Cardiac fibroblast (primary cell): ENCODE results near the gene SDK2.

Experiments used
- DNase-seq, 2 donors: peaks; one replicate each; pipeline versions ENCODE4 v3.0.0 to v3.0.0-alpha.2; 2010; ENCODE audit warnings: low read depth in 2 of 2
- H3K4me3 ChIP-seq, 2 donors: replicated peaks in 1 of 2; 1 replicate in 1 of 2; 2 replicates in 1 of 2; pipeline ENCODE4 v1.5.1; 2011; ENCODE audit warnings: low read depth in 2 of 2, low read length in 2 of 2, mild to moderate bottlenecking in 2 of 2, moderate library complexity in 1 of 2
- TF ChIP-seq, protein P1 (sequence below): IDR thresholded peaks from one replicate; pipeline ENCODE4 v1.5.1; 2011; ENCODE audit warnings: low read depth, mild to moderate bottlenecking, low read length, inconsistent platforms

Gene SDK2

DNA sequence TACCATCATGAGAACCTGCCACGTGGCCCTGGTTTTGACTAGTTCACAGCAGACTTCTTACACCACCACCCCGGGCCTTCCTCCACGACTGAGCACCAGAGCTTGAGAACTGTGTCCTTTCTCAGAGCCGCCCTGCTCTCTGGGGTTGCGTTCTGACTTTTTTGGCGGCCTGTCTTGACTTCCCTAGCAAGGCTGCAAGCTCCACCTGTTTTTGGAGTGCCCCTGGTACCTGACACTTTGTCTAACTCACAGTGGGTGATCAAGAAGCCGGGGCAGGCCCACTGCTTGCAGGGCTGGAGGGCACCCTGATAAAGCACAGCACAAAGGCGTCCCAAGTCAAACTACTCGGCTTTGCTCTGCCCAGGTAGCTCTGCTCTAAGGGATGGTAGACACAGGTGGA, 154.3 kb downstream of the SDK2 start:
- no peak overlapping the region for H3K4me3 ChIP-seq
- no peak for DNase-seq
- TF ChIP-seq, protein P1, sequence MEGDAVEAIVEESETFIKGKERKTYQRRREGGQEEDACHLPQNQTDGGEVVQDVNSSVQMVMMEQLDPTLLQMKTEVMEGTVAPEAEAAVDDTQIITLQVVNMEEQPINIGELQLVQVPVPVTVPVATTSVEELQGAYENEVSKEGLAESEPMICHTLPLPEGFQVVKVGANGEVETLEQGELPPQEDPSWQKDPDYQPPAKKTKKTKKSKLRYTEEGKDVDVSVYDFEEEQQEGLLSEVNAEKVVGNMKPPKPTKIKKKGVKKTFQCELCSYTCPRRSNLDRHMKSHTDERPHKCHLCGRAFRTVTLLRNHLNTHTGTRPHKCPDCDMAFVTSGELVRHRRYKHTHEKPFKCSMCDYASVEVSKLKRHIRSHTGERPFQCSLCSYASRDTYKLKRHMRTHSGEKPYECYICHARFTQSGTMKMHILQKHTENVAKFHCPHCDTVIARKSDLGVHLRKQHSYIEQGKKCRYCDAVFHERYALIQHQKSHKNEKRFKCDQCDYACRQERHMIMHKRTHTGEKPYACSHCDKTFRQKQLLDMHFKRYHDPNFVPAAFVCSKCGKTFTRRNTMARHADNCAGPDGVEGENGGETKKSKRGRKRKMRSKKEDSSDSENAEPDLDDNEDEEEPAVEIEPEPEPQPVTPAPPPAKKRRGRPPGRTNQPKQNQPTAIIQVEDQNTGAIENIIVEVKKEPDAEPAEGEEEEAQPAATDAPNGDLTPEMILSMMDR: no peak

DNA sequence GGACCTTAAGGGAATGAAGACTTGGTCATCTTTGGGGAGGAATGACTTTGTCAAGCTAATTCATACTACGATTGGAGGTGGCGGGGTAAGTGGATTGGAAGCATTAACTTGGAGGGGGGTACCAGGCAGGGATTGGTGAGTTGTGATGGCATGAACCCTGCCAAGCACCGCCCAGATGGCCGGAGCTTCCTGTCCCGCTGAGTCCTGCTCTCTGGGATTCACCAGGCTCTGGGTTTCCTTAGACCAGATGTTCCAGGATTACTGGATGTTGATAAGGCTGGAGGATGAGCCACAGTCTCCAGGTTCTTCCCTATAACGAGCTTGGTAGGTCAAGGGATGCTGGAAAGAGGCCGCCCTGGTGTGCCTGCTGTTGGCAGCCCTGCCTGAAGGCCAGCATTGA, 154.9 kb downstream of the SDK2 start:
- TF ChIP-seq, protein P1: no peak
- no peak for DNase-seq
- H3K4me3 ChIP-seq: no peak overlapping the region

DNA sequence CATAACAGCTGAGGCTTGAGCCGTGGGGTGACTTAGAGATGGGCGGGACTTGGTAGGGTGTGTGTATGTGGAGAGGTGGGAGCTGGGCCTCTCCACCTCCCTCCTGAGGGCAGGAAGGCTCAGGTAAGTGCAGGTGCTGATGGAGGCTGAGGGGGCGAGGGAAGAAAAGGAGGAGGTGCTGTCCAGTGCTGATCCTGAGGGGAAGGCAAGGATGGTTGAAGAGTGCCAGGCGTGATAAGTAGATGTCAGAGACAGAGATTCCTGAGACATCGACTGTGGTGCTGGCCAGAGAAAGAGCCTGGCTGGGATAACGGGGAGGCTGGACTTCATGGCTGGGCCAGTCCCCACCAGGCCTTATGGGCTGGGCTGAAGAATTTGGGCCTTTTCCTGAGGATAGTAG, 159.1 kb downstream of the SDK2 start:
- DNase-seq: no peak
- no peak overlapping the region for H3K4me3 ChIP-seq
- TF ChIP-seq, protein P1: no peak

DNA sequence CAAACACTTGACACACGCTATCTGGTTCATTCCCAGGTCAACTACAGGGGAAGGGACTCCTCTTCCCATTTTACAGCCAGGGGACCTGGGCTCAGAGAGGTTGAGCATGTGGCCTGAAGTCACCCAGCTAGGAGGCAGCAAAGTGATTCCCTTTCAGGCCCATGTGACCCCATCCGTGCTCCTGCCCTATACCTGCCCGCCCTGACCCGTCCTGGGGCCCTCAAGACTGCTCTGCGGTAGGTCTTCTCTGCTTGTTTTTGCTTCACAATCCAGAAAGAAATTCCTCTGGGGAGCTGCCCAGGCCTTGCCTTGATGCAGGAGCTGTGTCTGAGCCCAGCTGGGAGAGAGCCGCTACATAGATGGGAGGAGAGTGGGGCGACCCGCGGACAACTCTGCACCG, 161.4 kb downstream of the SDK2 start:
- DNase-seq: no peak
- no peak overlapping the region for H3K4me3 ChIP-seq
- TF ChIP-seq, protein P1: no peak

DNA sequence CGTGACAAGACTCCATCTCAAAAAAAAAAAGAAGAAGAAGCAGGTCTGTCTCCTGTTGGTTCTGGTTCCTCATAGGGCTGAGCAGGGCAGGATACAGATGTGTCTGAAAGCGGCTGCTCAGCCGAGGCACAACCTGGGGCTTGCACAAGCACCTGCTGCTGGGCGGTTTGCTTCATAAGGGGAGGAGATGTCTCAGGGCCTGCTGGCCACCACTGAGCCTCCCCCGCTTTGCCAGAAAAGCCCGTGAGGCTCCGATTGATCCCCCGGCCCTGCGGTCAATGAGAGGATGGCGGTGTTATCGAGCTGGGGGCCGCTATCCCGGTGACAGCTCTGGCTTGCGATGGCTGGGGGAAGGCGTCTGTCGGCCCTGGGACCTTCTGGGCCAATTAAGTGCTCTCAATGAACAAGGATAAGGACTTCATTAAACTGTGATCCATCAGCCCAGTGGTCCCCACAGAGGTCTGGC, 162.0 kb downstream of the SDK2 start:
- no peak for DNase-seq
- TF ChIP-seq, protein P1: no peak

DNA sequence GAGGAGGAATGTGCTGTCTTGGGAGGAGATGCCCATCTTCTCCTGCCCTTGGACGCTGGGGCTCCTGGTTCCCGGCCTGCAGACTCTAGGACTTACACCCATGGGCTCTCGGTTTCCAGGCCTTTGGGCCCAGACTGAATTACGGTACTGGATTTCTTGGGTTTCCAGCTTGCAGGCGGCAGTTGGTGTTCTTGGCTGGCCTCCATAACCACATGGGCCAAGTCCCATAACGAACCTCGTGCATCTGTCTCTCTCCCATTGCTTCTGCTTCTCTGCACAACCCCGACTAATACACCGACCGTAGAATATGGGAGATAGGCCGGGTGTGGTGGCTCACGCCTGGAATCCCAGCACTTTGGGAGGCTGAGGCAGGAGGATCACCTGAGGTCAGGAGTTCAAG, 162.6 kb downstream of the SDK2 start:
- TF ChIP-seq, protein P1: no peak
- DNase-seq: no peak
- H3K4me3 ChIP-seq: no peak overlapping the region

More for the DNA sequence above, 162.0 kb downstream of the SDK2 start:
- H3K4me3 ChIP-seq: no peak overlapping the region

DNA sequence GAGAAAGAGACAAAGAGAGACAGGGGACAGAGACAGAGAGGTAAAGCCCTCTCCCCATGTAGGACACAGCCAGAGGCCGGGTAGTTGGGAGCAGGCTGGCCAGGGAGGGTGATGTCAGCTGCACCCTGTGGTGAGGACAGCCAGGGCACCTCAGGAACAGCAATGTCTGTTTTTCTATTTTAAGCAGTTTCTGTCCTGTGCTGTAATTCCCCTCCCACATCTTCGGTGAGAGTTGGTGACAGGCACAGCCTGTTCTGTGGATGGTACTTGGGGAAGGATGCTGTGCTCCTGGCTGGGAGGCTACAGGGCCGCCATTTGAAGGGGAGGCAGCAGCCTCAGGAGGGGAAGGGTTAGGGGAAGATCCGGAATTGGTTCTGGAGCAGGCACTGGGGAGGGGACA, 163.5 kb downstream of the SDK2 start:
- TF ChIP-seq, protein P1: no peak
- no peak for DNase-seq

More for the DNA sequence above, 163.5 kb downstream of the SDK2 start:
- no peak overlapping the region for H3K4me3 ChIP-seq
